HG02588 (cell line): ENCODE data around the gene RCCD1.

Experiments used
- ATAC-seq: cut with Tn5 transposase; IDR thresholded peaks from one replicate; pipeline ENCODE4 v1.9.1; 2021; ENCODE audit warnings: mild to moderate bottlenecking, moderate library complexity; ENCODE audit not compliant: unreplicated experiment

Gene RCCD1

DNA sequence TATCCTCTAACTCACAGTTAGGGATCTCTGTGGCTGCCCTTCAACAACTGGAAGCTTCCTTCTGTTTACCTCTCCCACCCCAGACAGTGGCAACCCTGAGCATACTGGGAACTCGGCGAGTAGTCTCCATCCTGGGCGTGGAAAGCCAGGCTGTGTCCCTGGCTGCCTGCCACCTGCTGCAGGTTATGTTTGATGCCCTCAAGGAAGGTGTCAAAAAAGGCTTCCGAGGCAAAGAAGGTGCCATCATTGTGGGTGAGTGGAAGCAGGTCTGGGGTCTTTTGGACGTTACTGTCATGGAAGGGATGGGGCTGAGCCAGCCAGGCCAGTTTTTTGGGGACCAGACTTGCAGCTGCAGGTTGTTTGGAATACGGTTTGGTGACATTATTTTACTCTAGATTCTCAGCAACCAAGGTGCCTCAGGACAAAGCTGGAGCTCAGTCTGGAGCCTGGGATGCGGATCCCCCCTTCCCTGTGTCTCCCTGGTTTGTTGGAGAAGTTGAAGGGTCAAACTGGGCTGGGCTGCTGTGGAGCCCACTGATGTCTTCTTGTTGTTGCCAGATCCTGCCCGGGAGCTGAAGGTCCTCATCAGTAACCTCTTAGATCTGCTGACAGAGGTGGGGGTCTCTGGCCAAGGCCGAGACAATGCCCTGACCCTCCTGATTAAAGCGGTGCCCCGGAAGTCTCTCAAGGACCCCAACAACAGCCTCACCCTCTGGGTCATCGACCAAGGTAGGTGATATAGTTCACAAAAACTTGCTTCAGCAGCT lies 12.1 kb upstream of the RCCD1 start:
- no peak for ATAC-seq

DNA sequence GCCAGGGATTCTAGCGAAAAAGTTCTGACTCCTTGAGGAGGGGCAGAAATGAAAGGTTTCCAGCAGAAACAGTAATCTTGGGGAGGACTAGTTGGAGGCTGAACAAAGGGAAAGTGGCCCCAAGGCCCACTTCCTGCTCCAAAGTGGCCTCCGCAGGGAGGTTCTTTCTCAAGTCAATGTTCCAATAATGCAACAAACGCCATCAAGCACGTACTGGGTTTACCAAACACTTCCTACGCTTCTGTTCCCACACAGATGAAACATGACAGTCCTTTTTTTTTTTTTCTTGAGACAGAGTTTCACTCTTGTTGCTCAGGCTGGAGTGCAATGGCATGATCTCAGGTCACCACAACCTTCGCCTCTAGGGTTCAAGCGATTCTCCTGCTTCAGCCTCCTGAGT lies 9.6 kb upstream of the RCCD1 start:
- no peak for ATAC-seq

DNA sequence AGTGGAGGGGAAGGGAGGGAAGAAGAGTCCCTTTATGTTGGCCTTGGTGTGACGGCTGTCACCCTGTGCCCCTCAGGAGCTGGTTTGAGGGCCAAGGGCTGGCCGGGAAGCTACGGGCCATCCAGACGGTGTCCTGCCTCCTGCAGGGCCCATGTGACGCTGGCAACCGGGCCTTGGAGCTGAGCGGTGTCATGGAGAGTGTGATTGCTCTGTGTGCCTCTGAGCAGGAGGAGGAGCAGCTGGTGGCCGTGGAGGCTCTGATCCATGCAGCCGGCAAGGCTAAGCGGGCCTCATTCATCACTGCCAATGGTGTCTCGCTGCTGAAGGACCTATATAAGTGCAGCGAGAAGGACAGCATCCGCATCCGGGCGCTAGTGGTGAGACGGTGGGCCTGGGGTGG lies 8.1 kb upstream of the RCCD1 start:
- ATAC-seq: no peak

DNA sequence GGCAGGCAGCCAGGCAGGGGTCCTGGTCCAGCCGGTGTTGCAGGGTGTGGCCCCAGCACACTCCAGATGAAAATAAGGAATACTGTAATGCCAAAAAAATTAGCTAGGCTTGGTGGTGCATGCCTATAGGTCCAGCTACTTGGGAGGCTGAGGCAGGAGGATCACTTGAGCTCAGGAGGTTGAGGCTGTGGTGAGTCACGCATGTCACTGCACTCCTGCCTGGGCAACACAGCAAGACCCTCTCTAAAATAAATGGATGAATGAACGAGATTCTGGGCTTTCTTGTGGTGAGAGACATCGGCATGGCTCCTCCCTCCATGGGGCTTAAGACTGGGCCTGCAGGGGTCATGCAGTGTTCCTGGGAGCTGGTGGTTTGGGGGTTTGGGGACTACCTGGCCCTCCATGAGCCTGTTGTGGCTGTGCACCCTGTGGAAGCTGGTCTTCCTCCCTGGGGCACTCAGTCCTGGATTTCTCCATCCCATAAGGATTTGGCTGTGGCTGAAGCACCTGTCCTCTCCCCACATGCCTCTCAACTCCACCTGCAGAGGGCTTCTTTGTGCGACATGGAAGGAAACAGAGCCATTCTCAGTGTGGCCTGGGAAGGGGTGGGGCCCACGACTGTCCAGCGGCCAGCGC lies 7.6 kb upstream of the RCCD1 start:
- ATAC-seq: no peak

DNA sequence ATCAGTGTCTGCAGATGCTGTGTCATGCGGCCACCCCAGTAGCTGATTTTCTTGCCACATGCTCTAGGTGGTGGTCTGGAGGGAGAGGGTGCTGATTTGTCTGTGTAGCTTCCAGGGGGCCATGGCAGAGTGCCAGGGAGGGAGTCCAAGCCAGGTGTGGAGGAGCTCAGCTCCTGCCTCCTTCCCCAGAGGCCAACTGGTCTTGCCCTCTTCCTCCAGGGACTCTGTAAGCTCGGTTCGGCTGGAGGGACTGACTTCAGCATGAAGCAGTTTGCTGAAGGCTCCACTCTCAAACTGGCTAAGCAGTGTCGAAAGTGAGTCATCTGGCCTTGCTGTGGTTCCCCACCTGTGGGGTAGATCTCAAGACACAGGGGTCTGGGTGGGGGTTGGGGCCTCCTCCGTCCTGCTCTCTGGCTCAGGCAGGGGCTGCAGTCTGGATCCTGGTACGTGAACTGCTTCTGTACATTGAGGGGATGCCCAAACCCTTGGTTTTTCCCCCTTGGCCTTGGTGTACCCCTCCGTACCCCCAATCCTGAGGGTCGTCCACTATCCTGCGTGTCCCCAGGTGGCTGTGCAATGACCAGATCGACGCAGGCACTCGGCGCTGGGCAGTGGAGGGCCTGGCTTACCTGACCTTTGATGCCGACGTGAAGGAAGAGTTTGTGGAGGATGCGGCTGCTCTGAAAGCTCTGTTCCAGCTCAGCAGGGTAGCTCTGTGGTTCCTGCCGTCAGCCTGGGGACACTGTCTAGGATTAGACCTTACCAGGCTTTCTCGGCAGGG lies 6.9 kb upstream of the RCCD1 start:
- ATAC-seq: no peak

DNA sequence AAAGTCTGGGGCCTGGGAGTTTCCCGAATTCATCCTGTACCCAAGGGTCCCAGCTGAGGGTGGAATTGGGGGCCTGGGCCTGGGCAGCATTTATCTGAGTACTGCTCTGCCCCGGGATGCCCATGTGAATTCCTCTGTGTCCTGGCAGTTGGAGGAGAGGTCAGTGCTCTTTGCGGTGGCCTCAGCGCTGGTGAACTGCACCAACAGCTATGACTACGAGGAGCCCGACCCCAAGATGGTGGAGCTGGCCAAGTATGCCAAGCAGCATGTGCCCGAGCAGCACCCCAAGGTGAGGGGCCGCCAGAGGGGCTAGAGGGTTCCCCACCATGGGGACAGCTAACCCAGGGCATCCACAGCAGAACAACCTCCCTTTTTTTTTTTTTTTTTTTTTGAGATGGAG lies 6.2 kb upstream of the RCCD1 start:
- no peak for ATAC-seq

DNA sequence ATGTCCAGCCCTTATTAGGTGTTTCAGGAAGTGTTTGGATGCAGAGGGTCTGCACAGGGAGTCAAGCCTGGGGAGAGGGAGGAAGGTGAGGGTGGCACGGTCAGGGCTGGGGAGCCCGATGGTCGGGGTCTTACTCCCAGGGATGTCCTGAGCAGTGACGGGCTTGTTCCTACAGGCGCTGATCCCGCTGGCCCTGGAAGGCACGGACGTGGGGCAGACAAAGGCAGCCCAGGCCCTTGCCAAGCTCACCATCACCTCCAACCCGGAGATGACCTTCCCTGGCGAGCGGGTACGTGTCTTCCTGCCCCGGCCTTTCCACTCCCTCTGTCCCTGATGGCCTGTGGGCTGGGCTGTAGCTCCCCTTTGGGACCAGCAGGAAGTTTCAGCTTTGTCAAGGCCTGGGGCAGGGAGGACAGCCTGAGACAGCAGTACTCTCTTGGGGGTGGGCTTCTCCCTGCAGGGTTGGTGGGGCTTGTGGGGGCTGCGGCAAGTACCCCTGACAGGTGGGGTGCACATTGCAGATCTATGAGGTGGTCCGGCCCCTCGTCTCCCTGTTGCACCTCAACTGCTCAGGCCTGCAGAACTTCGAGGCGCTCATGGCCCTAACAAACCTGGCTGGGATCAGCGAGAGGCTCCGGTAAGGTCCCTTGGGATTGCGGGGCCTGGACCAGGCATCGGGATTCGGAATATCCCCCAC lies 4.6 kb upstream of the RCCD1 start:
- ATAC-seq: no peak

DNA sequence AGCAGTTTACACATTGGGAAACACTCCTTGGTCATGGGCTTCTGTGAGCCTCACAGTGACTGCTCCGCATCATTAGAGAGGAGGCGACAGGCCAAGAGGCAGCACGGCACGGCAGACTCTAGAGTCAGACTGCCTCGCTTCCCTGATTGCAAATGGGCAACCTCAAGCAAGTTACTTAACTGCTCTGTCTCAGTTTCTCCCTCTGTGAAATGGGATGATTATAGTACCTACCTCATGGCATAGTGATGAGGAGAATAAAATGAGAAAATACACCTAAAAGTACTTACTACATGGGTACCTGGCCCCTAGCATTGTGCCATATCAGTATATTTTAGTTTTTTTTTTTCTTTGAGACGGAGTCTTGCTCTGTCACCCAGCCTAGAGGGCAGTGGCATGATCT lies 4.0 kb upstream of the RCCD1 start:
- ATAC-seq: no peak

DNA sequence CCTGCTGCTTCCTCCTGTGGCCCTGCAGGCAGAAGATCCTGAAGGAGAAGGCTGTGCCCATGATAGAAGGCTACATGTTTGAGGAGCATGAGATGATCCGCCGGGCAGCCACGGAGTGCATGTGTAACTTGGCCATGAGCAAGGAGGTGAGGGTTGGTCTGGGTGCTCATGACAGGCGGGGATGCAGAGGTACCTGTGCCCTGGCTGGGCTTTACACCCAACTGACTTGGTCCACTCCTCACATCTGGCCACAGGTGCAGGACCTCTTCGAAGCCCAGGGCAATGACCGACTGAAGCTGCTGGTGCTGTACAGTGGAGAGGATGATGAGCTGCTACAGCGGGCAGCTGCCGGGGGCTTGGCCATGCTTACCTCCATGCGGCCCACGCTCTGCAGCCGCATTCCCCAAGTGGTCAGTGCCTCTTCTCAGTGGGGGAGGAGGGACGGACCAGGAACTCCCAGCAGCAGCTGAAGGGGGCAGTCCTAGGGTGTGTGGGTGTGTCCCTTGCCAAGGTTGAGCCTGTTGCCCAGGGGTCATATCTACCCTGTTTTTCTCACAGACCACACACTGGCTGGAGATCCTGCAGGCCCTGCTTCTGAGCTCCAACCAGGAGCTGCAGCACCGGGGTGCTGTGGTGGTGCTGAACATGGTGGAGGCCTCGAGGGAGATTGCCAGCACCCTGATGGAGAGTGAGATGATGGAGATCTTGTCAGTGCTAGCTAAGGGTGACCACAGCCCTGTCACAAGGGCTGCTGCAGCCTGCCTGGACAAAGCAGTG lies 1.6 kb upstream of the RCCD1 start:
- ATAC-seq: no peak

DNA sequence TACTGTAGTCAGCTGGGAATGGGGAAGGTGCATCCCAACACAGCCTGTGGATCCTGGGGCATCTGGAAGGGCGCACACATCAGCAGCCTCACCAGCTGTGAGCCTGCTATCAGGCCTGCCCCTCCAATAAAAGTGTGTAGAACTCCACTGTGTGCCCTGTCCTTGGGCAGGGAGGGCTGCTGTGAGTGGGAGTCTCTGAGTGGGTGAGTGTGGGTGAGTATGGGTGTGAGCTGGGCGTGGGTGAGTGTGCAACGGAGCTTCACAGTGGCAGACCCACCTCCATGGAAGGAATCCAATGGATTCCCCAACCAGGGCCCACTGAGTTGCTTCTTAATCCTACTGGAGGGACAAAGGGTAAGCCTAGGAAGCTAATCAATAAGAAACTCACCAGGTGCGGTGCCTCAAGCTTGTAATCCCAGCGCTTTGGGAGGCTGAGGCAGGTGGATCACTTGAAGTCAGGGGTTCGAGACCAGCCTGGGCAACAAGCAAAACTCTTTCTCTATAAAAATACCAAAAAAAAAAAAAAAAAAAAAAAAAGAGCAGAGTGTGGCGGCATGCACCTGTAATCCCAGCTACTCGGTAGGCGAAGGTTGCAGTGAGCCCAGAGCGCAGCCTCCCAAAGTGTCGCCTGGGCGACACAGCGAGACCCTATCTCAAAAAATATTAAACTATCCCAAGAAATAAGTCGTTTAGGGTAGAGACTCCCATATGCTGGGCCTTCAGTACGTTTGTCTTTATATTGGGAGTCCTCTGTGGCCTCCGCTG lies 555 bp upstream of the RCCD1 start:
- ATAC-seq: no peak

DNA sequence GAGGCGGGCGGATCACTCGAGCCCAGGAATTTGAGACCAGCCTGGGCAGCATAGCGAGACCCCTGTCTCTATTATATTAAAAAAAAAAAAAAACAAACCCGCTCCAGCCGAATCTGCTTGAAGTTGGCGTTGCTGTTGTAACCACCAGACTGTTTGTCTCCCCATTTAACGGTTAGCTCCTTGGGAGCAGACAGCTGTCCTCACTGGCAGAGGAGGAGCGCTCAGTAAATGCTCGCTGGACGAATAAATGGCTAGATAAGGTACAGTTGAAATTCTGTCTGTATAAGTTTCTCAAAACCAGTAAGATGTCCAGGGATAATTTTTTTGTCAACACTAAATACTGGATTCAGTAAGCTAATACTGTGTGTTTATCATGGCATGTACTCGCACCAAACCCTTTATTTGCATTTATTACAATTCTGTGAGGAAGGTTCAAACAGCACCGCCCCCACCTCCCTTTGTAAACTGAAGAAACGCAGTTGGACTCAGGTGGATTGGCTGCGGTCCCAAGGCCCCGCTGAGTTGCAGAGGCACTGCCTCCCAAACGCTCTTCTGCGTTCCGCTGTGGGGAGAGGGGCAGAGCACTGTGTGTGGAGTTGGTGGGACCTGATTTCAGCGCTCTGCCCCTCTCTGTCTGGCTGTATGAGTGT lies 1.1 kb downstream of the RCCD1 start:
- ATAC-seq: no peak

DNA sequence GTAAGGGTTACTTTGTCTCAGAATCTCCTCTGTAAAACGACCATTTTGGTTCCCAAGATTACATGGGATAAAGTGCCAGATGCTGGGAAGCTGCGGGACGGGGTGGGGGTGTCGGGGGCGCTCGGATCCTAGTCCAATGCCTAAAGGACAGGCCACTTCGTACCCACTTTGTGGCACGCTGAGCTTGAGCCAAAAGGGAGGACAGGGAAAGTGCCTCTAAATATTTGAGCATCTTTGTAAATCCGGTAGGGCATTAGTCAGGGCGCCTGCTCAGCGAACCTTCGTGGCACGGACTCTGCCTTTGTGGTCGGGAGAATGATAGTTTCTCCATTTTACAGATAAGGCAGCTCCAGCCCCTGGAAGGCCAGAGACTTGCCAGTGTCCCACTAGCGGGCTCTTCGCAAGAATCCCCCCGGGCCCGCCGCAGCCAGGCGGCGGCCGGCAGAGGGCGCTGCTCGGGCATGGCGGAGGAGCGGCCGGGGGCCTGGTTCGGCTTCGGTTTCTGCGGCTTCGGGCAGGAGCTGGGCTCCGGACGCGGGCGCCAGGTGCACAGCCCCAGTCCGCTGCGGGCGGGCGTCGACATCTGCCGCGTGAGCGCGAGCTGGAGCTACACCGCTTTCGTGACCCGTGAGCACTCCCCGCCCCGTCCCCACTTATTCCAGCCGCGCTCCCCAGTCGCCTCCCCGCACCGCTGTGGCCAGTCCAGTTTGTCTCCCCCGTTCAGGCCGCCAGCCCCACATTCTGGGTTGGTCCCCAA lies 1.8 kb downstream of the RCCD1 start:
- ATAC-seq: no peak

DNA sequence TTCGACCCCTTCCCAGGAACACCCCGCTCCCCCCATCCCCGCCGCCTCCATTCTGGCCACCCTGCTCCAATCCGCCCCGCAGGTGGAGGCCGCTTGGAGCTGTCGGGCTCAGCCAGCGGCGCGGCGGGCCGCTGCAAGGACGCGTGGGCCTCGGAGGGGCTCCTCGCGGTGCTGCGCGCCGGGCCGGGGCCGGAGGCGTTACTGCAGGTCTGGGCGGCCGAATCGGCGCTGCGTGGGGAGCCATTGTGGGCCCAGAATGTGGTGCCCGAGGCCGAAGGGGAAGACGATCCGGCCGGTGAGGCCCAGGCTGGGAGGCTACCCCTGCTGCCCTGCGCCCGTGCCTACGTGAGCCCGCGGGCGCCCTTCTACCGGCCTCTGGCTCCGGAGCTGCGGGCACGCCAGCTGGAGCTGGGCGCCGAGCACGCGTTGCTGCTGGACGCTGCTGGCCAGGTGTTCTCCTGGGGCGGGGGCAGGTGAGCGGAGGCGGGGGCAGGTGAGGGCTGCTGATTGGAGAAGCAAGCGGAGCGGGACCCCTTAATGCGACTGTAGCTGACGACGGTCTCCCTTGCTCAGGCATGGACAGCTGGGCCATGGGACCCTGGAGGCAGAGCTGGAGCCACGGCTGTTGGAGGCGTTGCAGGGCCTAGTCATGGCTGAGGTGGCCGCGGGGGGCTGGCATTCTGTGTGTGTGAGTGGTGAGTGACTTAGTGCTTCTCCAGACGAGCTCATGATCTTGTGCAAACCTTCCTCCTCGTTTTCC lies 2.5 kb downstream of the RCCD1 start:
- no peak for ATAC-seq

DNA sequence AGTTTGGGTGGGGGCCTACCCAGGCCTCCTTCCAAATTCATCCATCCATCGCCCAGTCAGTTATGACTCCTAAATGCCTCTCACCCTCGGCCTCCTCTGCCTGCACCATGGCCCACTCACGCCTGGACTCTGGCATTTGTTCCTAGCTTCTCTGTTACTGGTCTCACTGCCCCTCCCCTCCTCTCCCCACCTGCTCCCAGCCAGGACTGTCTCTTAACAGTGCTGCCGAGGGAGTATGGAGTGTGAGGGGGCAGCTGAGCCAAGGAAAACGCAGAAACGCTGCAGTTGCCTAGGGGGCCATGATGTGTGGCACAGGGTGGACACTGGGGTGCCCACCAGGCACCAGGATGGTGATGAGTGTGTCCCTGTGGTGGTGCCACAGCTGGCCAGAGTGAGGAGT lies 3.1 kb downstream of the RCCD1 start:
- no peak for ATAC-seq

DNA sequence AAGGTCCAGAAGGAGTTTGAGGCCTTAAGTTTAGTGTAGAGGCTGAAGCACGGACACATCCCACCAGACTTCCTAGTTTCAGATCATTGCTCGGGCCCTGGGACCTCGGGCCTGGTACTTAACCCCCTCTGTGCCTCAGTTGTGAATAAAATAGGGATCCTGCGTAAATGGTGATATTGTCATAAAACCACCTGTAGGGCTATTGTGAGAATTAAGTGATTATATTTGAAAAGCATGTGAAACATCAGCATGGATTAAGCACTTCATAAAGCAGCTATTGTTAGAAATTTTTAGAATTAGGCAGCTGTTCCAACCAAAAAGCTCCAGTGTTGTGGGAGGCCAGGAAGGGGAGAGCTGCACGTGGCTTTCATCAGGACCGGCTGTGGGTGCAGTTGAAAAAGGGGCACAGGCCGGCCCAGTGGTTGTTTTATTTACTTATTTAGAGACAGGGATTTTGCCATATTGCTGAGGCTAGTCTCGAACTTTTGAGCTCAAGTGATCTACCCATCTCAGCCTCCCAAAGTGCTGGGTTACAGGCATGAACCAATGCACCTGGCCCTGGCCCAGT lies 4.4 kb downstream of the RCCD1 start:
- ATAC-seq: no peak

DNA sequence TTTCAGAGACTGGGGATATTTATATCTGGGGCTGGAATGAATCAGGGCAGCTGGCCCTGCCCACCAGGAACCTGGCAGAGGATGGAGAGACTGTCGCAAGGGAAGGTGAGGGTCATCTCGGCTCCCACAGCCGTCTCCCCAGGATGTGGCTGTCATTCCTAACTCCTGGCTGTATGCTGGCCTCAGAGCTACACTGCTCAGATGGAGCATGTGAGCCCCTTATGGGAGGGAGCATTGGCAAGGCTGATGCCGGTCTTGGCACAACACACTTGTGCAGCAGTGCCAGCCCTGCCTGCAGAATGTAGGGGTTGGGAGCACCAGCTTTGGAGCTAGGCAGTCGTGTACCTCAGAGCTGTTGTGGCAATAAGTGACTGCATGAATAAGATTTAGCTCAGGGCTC lies 5.2 kb downstream of the RCCD1 start:
- no peak for ATAC-seq

DNA sequence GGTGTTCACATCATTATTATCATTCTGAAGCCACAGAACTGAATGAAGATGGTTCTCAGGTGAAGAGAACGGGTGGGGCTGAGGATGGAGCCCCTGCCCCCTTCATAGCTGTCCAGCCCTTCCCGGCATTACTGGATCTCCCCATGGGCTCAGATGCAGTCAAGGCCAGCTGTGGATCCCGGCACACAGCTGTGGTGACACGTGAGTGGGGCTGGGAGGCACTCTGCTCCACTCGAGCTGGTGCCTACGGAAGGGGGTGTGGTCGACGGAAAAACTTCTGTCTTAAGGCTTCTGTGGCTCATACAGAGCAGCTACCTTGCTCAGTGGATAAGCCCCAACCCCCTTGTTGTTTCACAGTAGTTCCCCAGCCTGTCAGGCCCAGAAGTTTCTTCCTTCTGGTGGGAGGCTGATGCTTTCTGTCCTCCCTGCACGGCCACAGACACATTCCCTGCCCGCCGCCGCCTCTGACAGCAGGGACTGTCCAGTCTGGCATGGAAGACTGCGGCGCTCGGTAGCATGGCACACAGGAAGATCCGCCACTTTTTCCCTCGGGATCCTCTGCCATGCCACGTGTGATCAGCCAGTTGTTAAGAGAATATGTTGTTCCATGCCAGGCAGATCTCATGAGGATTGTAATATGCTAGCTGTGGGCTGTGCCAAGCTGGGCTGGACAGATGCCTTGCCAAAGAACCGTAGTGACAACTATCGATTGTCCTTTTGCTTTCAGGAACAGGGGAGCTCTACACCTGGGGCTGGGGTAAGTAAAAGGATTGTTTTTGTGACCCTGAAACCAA lies 5.8 kb downstream of the RCCD1 start:
- no peak for ATAC-seq
